Esophagus muscularis mucosa (tissue), 4 donors: Measurements from ENCODE around the gene BRSK2.

ENCODE experiments used
- EP300 ChIP-seq: sonication (generic); formaldehyde crosslinking; IDR thresholded peaks from one replicate; pipeline ENCODE4 v1.6.1; 2017; ENCODE audit warnings: antibody characterized with exemption
- POLR2A ChIP-seq: fragments of 450-650 bp; IDR thresholded peaks from one replicate; pipeline ENCODE4 v1.6.1; 2017; ENCODE audit warnings: antibody characterized with exemption, moderate library complexity, mild to moderate bottlenecking, low read depth
- POLR2AphosphoS5 ChIP-seq, 2 donors: sonication (generic); formaldehyde crosslinking; IDR thresholded peaks; one replicate each; pipeline ENCODE4 v1.6.1; 2017; ENCODE audit warnings: antibody characterized with exemption in 2 of 2
- TF ChIP-seq, protein P1 (sequence below), 3 experiments: fragments of 200-600 bp in 2 of 3; fragments of 450-650 bp in 1 of 3; sonication (generic) in 2 of 3; IDR thresholded peaks; one replicate each; pipeline ENCODE4 v1.5.1; 2017 to 2019; ENCODE audit warnings: antibody characterized with exemption in 3 of 3, mild to moderate bottlenecking in 2 of 3, moderate library complexity in 1 of 3

DNA sequence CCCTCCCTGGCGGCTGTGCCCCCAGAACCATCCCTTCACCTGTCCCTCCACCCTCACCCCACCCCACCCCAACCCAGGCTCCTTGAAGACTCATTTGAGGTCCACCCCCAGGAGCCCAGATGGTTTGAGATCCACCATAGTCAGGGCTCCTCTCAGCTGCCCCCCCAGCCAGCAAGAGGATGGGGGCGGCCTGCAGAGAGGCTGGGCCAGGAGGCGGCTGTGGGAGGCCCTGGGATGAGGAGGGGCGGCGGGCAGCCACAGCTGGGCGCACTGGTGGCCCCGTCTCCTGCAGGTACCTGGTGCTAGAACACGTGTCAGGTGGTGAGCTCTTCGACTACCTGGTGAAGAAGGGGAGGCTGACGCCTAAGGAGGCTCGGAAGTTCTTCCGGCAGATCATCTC is 50.8 kb downstream of the BRSK2 start:
- TF ChIP-seq, protein P1, sequence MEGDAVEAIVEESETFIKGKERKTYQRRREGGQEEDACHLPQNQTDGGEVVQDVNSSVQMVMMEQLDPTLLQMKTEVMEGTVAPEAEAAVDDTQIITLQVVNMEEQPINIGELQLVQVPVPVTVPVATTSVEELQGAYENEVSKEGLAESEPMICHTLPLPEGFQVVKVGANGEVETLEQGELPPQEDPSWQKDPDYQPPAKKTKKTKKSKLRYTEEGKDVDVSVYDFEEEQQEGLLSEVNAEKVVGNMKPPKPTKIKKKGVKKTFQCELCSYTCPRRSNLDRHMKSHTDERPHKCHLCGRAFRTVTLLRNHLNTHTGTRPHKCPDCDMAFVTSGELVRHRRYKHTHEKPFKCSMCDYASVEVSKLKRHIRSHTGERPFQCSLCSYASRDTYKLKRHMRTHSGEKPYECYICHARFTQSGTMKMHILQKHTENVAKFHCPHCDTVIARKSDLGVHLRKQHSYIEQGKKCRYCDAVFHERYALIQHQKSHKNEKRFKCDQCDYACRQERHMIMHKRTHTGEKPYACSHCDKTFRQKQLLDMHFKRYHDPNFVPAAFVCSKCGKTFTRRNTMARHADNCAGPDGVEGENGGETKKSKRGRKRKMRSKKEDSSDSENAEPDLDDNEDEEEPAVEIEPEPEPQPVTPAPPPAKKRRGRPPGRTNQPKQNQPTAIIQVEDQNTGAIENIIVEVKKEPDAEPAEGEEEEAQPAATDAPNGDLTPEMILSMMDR (IDR thresholded peaks at IDR 0.05), result no peak
- no peak for TF ChIP-seq POLR2AphosphoS5 (IDR thresholded peaks at IDR 0.05)
- TF ChIP-seq POLR2A, result no peak
- no peak for TF ChIP-seq EP300
